Measurements from ENCODE around the gene LCN2. TPM values are rescaled to one million over a fixed set of nuclear protein-coding genes. Genes with fewer than 3 reads are reported as not detected.

Gene LCN2
- total and polyA plus RNA-seq, 9 of the 15 experiments (the other 6 are each of a cell fraction or from before 2014, with no cell fraction given) = 0.10 to 1.2 (median 0.44) TPM; not detected in 1

DNA sequence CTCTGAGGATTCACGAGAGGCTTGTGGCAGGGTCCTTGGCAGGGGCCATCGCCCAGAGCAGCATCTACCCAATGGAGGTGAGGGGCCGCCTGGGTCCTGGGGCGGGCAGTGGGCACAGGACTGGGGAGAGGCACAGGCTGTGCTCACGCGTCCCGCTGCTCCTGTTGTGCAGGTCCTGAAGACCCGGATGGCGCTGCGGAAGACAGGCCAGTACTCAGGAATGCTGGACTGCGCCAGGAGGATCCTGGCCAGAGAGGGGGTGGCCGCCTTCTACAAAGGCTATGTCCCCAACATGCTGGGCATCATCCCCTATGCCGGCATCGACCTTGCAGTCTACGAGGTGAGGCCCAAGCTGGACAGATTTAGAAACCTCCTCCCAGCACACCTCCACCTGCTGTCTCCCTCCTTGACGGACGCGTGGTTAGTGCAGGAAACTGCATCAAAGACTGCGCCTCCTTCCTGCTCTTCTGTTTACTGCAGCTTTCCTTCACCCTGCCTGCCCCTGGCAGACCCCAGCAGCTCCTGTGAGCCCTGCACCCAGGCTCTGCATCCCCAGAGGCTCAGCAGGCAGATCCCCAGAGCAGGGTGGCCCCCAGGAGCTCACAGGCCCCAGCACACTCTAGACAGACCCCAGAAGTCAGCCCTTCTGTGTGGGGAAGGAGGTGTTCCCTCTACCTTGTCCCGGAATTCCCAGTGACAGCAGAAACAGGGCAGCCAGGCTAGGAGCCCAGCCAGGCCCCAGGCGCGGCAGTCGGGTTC, 42.9 kb upstream of the LCN2 start:
- no peak for ATAC-seq
- H3K9me3 ChIP-seq (replicated peaks; ENCODE audit: control insufficient read depth, insufficient read depth, low read depth, low read length) = no peaks in the 10 kb centered on the region
- no peak overlapping the region for H3K27ac ChIP-seq (ENCODE audit: extremely low read depth, low read depth, low read length)
- H3K79me2 ChIP-seq (ENCODE audit: control insufficient read depth, insufficient read depth, low read length) = peaks cover 8% of the 10 kb centered on the region
- no peak for FAIRE-seq
- DNase-seq (ENCODE audit: extremely low read depth in 1 of 4, low spot score in 3 of 4) = no peak
- H3K4me1 ChIP-seq (replicated peaks in 1 of 2; ENCODE audit: control insufficient read depth in 2 of 2, insufficient read depth in 2 of 2, low read length in 2 of 2) = peaks cover 11 to 57% of the 10 kb centered on the region in 2 experiments; a peak in 4 of 5 replicates
- no peaks in the 10 kb centered on the region for H3K9me1 ChIP-seq (ENCODE audit: control insufficient read depth, insufficient read depth, low read length)
- no peak overlapping the region for H3K4me2 ChIP-seq (ENCODE audit: insufficient read depth, low read length)
- POLR2A ChIA-PET = interaction anchor here (1.4 to 1.7 kb wide), 3 partner anchors 9 to 12 kb away, joined by 5 to 14 read pairs (median 8); no protein-coding TSS in a partner anchor
- H3K9ac ChIP-seq (ENCODE audit: insufficient read depth in 1 of 2, low read depth in 2 of 2, low read length in 2 of 2) = peak overlapping the region in 1 of 2 experiments; percentile 60; a peak in 1 of 4 replicates
- H3K36me3 ChIP-seq (ENCODE audit: control insufficient read depth, insufficient read depth, low read length) = peaks cover 83% of the 10 kb centered on the region
- in situ Hi-C loops (cut with MboI) = no loop called here
- no peak overlapping the region for H3K4me3 ChIP-seq
- WGBS (ENCODE audit: insufficient coverage, low coverage, missing lambda C conversion rate) = 95% methylated on average over 16 of the region's 23 CpGs
- CTCF ChIA-PET (ENCODE audit: low intra/inter-chr PET ratio) = no interaction called here
- no TSS peak for BruUV-seq (replicated peaks)
- intact Hi-C loops (cut with micrococcal nuclease) = no loop called here
- TF ChIP-seq HMGN3 (IDR thresholded peaks at IDR 0.05; ENCODE audit: borderline replicate concordance, extremely low read depth, insufficient read length, low read depth, low read length) (peak; percentile 11), ESRRB (CRISPR knock-in tag; IDR thresholded peaks at IDR 0.05; ENCODE audit: borderline replicate concordance) (no peak), XRCC3 (IDR thresholded peaks at IDR 0.05) (no peak), ZNF212 (CRISPR knock-in tag; IDR thresholded peaks at IDR 0.05) (no peak), BCOR (IDR thresholded peaks at IDR 0.05) (no peak), ZNF146 (CRISPR knock-in tag; IDR thresholded peaks at IDR 0.05; ENCODE audit: unreplicated experiment) (no peak), POLR2G (IDR thresholded peaks at IDR 0.05; ENCODE audit: low read depth, low read length) (peak; percentile 47; the same call in 1 of the 2 replicates), PCBP2 (IDR thresholded peaks at IDR 0.05; ENCODE audit: low read depth, low read length, poor library complexity, severe bottlenecking) (no peak), CC2D1A (IDR thresholded peaks at IDR 0.05) (no peak), FIP1L1 (IDR thresholded peaks at IDR 0.05; ENCODE audit: low read depth, low read length, poor library complexity, severe bottlenecking) (no peak), CHD4 (IDR thresholded peaks at IDR 0.05; ENCODE audit: insufficient read depth, insufficient replicate concordance, low read depth, low read length, poor library complexity, severe bottlenecking) (no peak), ZFPM2 (CRISPR knock-in tag; IDR thresholded peaks at IDR 0.05) (no peak)
- TF ChIP-seq, protein P1, sequence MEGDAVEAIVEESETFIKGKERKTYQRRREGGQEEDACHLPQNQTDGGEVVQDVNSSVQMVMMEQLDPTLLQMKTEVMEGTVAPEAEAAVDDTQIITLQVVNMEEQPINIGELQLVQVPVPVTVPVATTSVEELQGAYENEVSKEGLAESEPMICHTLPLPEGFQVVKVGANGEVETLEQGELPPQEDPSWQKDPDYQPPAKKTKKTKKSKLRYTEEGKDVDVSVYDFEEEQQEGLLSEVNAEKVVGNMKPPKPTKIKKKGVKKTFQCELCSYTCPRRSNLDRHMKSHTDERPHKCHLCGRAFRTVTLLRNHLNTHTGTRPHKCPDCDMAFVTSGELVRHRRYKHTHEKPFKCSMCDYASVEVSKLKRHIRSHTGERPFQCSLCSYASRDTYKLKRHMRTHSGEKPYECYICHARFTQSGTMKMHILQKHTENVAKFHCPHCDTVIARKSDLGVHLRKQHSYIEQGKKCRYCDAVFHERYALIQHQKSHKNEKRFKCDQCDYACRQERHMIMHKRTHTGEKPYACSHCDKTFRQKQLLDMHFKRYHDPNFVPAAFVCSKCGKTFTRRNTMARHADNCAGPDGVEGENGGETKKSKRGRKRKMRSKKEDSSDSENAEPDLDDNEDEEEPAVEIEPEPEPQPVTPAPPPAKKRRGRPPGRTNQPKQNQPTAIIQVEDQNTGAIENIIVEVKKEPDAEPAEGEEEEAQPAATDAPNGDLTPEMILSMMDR (IDR thresholded peaks at IDR 0.05 in 2 of 3, conservative IDR thresholded peaks at IDR 0.05 in 1 of 3; ENCODE audit: insufficient read depth in 2 of 3, low read depth in 1 of 3, low read length in 3 of 3) = 0 out of 6 replicates have a peak, but pooled peaks of 1 of the 3 experiments have one; percentile 13
- TF ChIP-seq, protein P2, sequence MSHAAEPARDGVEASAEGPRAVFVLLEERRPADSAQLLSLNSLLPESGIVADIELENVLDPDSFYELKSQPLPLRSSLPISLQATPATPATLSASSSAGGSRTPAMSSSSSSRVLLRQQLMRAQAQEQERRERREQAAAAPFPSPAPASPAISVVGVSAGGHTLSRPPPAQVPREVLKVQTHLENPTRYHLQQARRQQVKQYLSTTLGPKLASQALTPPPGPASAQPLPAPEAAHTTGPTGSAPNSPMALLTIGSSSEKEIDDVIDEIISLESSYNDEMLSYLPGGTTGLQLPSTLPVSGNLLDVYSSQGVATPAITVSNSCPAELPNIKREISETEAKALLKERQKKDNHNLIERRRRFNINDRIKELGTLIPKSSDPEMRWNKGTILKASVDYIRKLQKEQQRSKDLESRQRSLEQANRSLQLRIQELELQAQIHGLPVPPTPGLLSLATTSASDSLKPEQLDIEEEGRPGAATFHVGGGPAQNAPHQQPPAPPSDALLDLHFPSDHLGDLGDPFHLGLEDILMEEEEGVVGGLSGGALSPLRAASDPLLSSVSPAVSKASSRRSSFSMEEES (CRISPR knock-in tag; IDR thresholded peaks at IDR 0.05) = no peak
- H4K20me1 ChIP-seq (replicated peaks; ENCODE audit: control insufficient read depth, insufficient read depth, low read length) = no peaks in the 10 kb centered on the region
- H2AFZ ChIP-seq (ENCODE audit: low read depth, low read length) = no peak overlapping the region
- H3K27me3 ChIP-seq (ENCODE audit: control insufficient read depth in 2 of 2, insufficient read depth in 2 of 2, low read length in 2 of 2) = no peaks in the 10 kb centered on the region
